Naive thymus-derived CD4-positive, alpha-beta T cell (primary cell): ENCODE results near the gene NRXN3. TPM values are rescaled to one million over a fixed set of nuclear protein-coding genes. Genes with fewer than 3 reads are reported as not detected.

ENCODE experiments used
- ATAC-seq: fragments of 150-1000 bp; cut with Tn5 transposase; 2 replicates; pipeline ENCODE4 v1.10.0; 2021; ENCODE audit warnings: mild to moderate bottlenecking, moderate library complexity
- CTCF ChIA-PET: fragments of 350-600 bp; sonication (Branson Sonifier 250); formaldehyde crosslinking; loops from one replicate; lab custom pipeline; 2021; ENCODE audit warnings: antibody characterized with exemption; lab: Charles Lee
- POLR2A ChIA-PET: fragments of 350-600 bp; sonication (Branson Sonifier 250); formaldehyde crosslinking; loops from one replicate; lab custom pipeline; 2021; ENCODE audit warnings: antibody characterized with exemption, inconsistent platforms; lab: Charles Lee
- DNase-seq, 9 donors: peaks; one replicate each; pipeline versions ENCODE4 v3.0.0 to v3.0.0-alpha.2; 2020 to 2022; ENCODE audit warnings: mixed read lengths in 1 of 9
- H3K27ac ChIP-seq: one replicate; pipeline ENCODE4 v1.7.0; 2013; ENCODE audit warnings: mild to moderate bottlenecking, low read depth, low read length, moderate library complexity
- H3K27me3 ChIP-seq, 2 donors: one replicate each; pipeline ENCODE4 v1.7.0; 2013; ENCODE audit warnings: low read length in 2 of 2, mild to moderate bottlenecking in 2 of 2, moderate library complexity in 2 of 2; ENCODE audit not compliant: control insufficient read depth in 2 of 2, insufficient read depth in 2 of 2
- H3K36me3 ChIP-seq, 3 experiments: 1 replicate in 2 of 3; 2 replicates in 1 of 3; pipeline ENCODE4 v1.7.0; 2013; ENCODE audit warnings: low read length in 3 of 3, mild to moderate bottlenecking in 3 of 3, moderate library complexity in 1 of 3; ENCODE audit not compliant: insufficient read depth in 3 of 3, control insufficient read depth in 2 of 3
- H3K4me1 ChIP-seq, 2 donors: one replicate each; pipeline ENCODE4 v1.7.0; 2013; ENCODE audit warnings: low read length in 2 of 2, mild to moderate bottlenecking in 2 of 2, moderate library complexity in 1 of 2; ENCODE audit not compliant: control insufficient read depth in 2 of 2, insufficient read depth in 2 of 2
- H3K4me3 ChIP-seq: 2 replicates; pipeline ENCODE4 v1.7.0; 2013; ENCODE audit warnings: mild to moderate bottlenecking, low read length
- H3K9me3 ChIP-seq, 3 experiments: 1 replicate in 2 of 3; 2 replicates in 1 of 3; pipeline ENCODE4 v1.7.0; 2013; ENCODE audit warnings: low read length in 3 of 3; ENCODE audit not compliant: control insufficient read depth in 2 of 3
- H3K27ac Mint-ChIP-seq, 9 donors: one replicate each; pipeline ENCODE4 v1.8.0; 2020 to 2022; ENCODE audit warnings: mixed read lengths in 9 of 9, mild to moderate bottlenecking in 8 of 9, moderate library complexity in 5 of 9, inconsistent platforms in 2 of 9
- H3K27me3 Mint-ChIP-seq, 5 donors: one replicate each; pipeline ENCODE4 v1.8.0; 2021 to 2022; ENCODE audit warnings: mixed read lengths in 5 of 5, mild to moderate bottlenecking in 1 of 5
- H3K36me3 Mint-ChIP-seq, 5 donors: one replicate each; pipeline ENCODE4 v1.8.0; 2020 to 2022; ENCODE audit warnings: mixed read lengths in 5 of 5, mild to moderate bottlenecking in 3 of 5, inconsistent platforms in 1 of 5
- H3K4me1 Mint-ChIP-seq, 7 donors: one replicate each; pipeline ENCODE4 v1.8.0; 2020 to 2022; ENCODE audit warnings: mixed read lengths in 7 of 7, mild to moderate bottlenecking in 3 of 7, inconsistent platforms in 1 of 7
- H3K4me3 Mint-ChIP-seq, 10 donors: one replicate each; pipeline ENCODE4 v1.8.0; 2020 to 2022; ENCODE audit warnings: mild to moderate bottlenecking in 10 of 10, mixed read lengths in 10 of 10, moderate library complexity in 6 of 10, inconsistent platforms in 2 of 10
- H3K9me3 Mint-ChIP-seq, 11 donors: one replicate each; pipeline ENCODE4 v1.8.0; 2020 to 2022; ENCODE audit warnings: mixed read lengths in 11 of 11, mild to moderate bottlenecking in 4 of 11, inconsistent platforms in 1 of 11, moderate library complexity in 1 of 11
- intact Hi-C, 2 donors: fragments of 100-400 bp; cut with micrococcal nuclease; formaldehyde crosslinking; loops; one replicate each; pipeline ENCODE4 v1.15.1; 2023
- polyA plus RNA-seq, 2 donors: library from polyadenylated mRNA; unstranded; fragments of 300-500 nt; fragmentation: Illumina TruSeq; gene quantifications; one replicate each; pipeline ENCODE4 v1.2.3, GENCODE V29; 2021
- total RNA-seq, 6 experiments: library from RNA in 5 of 6; stranded (reverse) in 5 of 6; gene quantifications; 1 replicate in 5 of 6; 2 replicates in 1 of 6; pipeline ENCODE4 v1.2.3 and lab custom pipeline; 2021 to 2026

The NRXN3 gene
- total and polyA plus RNA-seq, 7 experiments from 2014 or later, result not detected

DNA sequence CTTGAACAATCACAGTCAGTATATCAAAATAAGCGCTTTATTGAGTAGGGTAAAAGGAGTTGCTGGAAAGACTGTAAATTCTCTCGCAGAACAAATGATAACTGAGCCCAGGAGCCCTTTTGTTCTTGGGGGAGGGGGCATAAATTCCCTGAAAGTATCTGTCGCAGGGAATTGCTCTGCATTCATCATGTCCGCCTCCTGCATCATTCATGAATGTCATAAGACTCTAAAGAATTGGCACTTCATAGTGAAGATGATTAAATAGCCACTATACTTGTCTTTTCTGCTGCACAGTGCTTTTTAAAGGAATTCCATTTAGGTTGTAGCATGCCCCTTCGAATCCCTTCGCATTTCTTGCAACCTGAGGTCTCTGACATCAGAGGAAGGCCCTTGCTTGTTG lies 1278.8 kb downstream of the NRXN3 start:
- ChIA-PET POLR2A (no interaction called here), CTCF (no interaction called here)
- H3K4me3 Mint-ChIP-seq, result no peak overlapping the region

GRCh38 chr14:79451601-79452000 lies 1281.4 kb downstream of the NRXN3 start:
- no peaks in the 10 kb centered on the region for H3K9me3 ChIP-seq
- no peak overlapping the region for H3K27ac ChIP-seq
- no peaks in the 10 kb centered on the region for H3K36me3 Mint-ChIP-seq
- ChIA-PET CTCF (no interaction called here), POLR2A (no interaction called here)
- no peak overlapping the region for H3K27ac Mint-ChIP-seq
- no peaks in the 10 kb centered on the region for H3K27me3 ChIP-seq
- H3K36me3 ChIP-seq, result no peaks in the 10 kb centered on the region
- ATAC-seq, result no peak
- H3K4me3 Mint-ChIP-seq, result no peak overlapping the region
- H3K9me3 Mint-ChIP-seq, result peaks cover 0 to 6% (median 4%) of the 10 kb centered on the region in 11 donors
- H3K4me1 ChIP-seq, result no peaks in the 10 kb centered on the region
- H3K27me3 Mint-ChIP-seq, result peaks cover 0 to 8% (median 0%) of the 10 kb centered on the region in 5 donors
- intact Hi-C loops, result no loop called here
- DNase-seq, result no peak
- no peak overlapping the region for H3K4me3 ChIP-seq
- no peaks in the 10 kb centered on the region for H3K4me1 Mint-ChIP-seq

More for the DNA sequence above, 1278.8 kb downstream of the NRXN3 start:
- Histone ChIP-seq H3K27me3 (no peaks in the 10 kb centered on the region), H3K27ac (no peak overlapping the region), H3K4me3 (no peak overlapping the region), H3K4me1 (no peaks in the 10 kb centered on the region), H3K36me3 (no peaks in the 10 kb centered on the region), H3K9me3 (no peaks in the 10 kb centered on the region)
- Mint-ChIP-seq H3K27ac (no peak overlapping the region), H3K4me1 (no peaks in the 10 kb centered on the region), H3K27me3 (peaks cover 0 to 8% (median 0%) of the 10 kb centered on the region in 5 donors), H3K36me3 (no peaks in the 10 kb centered on the region), H3K9me3 (peaks cover 0 to 9% (median 4%) of the 10 kb centered on the region in 11 donors)
- DNase-seq (no peak), ATAC-seq (no peak)
- intact Hi-C loops, result no loop called here

GRCh38 chr14:79453276-79453675 lies 1283.1 kb downstream of the NRXN3 start:
- H3K36me3 Mint-ChIP-seq, result no peaks in the 10 kb centered on the region
- CTCF ChIA-PET, result no interaction called here

GRCh38 chr14:79464468-79464867 lies 1294.3 kb downstream of the NRXN3 start:
- intact Hi-C loops, result no loop called here
- POLR2A ChIA-PET, result no interaction called here
- H3K27me3 ChIP-seq, result no peaks in the 10 kb centered on the region
- no peak overlapping the region for H3K4me3 Mint-ChIP-seq
- H3K4me1 Mint-ChIP-seq, result no peaks in the 10 kb centered on the region
- H3K9me3 ChIP-seq, result no peaks in the 10 kb centered on the region
- no peak overlapping the region for H3K27ac Mint-ChIP-seq
- DNase-seq, result no peak
- no peak overlapping the region for H3K27ac ChIP-seq
- no peaks in the 10 kb centered on the region for H3K4me1 ChIP-seq
- no peak overlapping the region for H3K4me3 ChIP-seq
- CTCF ChIA-PET, result no interaction called here
- H3K9me3 Mint-ChIP-seq, result no peaks in the 10 kb centered on the region
- H3K27me3 Mint-ChIP-seq, result no peaks in the 10 kb centered on the region
- no peaks in the 10 kb centered on the region for H3K36me3 Mint-ChIP-seq
- ATAC-seq, result no peak
- H3K36me3 ChIP-seq, result no peaks in the 10 kb centered on the region

More at GRCh38 chr14:79453276-79453675, 1283.1 kb downstream of the NRXN3 start:
- Histone ChIP-seq H3K9me3 (no peaks in the 10 kb centered on the region), H3K27ac (no peak overlapping the region), H3K4me1 (no peaks in the 10 kb centered on the region), H3K27me3 (no peaks in the 10 kb centered on the region), H3K36me3 (no peaks in the 10 kb centered on the region), H3K4me3 (no peak overlapping the region)
- Mint-ChIP-seq H3K27me3 (peaks cover 0 to 3% (median 0%) of the 10 kb centered on the region in 5 donors), H3K27ac (no peak overlapping the region), H3K9me3 (peaks cover 0 to 6% (median under 1%) of the 10 kb centered on the region in 11 donors), H3K4me3 (no peak overlapping the region), H3K4me1 (no peaks in the 10 kb centered on the region)
- POLR2A ChIA-PET, result no interaction called here
- no peak for ATAC-seq
- intact Hi-C loops, result no loop called here
- no peak for DNase-seq

DNA sequence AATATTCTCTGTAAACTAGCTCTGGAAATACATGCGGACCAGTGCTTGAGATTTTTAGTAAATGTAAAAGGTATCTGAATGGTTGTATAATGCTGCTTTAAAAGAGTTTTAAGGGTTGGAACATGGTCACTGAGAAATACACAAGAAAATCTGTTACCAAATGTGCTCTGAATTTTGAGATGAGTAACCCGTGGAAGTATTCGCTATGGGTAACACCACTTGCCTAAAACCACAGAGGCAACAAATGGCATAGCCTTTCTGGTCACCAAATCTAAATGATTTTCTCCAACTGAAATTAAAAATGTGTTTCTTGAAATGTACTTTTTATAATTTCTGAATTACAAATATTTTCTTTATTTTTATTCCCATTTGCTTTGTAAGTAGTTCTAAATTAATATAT lies 1295.5 kb downstream of the NRXN3 start:
- DNase-seq (no peak), ATAC-seq (no peak)
- intact Hi-C loops, result no loop called here
- Mint-ChIP-seq H3K27me3 (peaks cover 0 to 5% (median 0%) of the 10 kb centered on the region in 5 donors), H3K9me3 (peaks cover 0 to 5% (median 0%) of the 10 kb centered on the region in 11 donors), H3K27ac (no peak overlapping the region), H3K4me1 (no peaks in the 10 kb centered on the region), H3K4me3 (no peak overlapping the region), H3K36me3 (no peaks in the 10 kb centered on the region)
- H3K4me1 ChIP-seq, result no peaks in the 10 kb centered on the region
- H3K4me3 ChIP-seq, result no peak overlapping the region
- ChIA-PET CTCF (no interaction called here), POLR2A (no interaction called here)
- H3K27ac ChIP-seq, result no peak overlapping the region
- H3K27me3 ChIP-seq, result no peaks in the 10 kb centered on the region
- no peaks in the 10 kb centered on the region for H3K9me3 ChIP-seq
- H3K36me3 ChIP-seq, result no peaks in the 10 kb centered on the region

- DNase-seq, result no peak
- no peaks in the 10 kb centered on the region for H3K4me1 ChIP-seq
- intact Hi-C loops, result no loop called here
- Mint-ChIP-seq H3K27ac (no peak overlapping the region), H3K9me3 (peaks cover 0 to 7% (median 0%) of the 10 kb centered on the region in 11 donors), H3K4me1 (no peaks in the 10 kb centered on the region), H3K27me3 (peaks cover 0 to 5% (median 0%) of the 10 kb centered on the region in 5 donors), H3K36me3 (no peaks in the 10 kb centered on the region), H3K4me3 (no peak overlapping the region)
- ChIA-PET POLR2A (no interaction called here), CTCF (no interaction called here)
- no peaks in the 10 kb centered on the region for H3K36me3 ChIP-seq
- no peak for ATAC-seq
- no peak overlapping the region for H3K27ac ChIP-seq
- H3K27me3 ChIP-seq, result no peaks in the 10 kb centered on the region
- no peaks in the 10 kb centered on the region for H3K9me3 ChIP-seq
- H3K4me3 ChIP-seq, result no peak overlapping the region
Measured at GRCh38 chr14:79466938-79467527, 1296.9 kb downstream of the NRXN3 start.

DNA sequence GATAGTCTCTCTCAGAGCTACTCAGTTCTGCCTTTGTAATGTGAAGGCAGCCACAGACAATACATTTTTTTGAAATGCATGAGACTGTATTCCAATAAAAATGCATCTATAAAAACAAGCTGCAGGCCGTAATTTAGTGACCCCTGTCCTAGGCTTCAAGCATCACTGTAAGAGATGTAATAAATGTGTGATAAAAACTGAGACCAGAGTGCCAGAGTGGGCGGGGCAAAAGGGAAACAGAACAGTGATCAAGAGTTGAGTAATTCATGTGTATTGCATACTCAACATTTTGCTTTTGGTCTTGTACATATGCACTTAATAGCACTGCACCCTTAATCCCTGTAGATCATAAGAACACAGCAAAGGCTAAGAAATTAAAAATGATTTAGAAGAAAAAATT lies 1297.7 kb downstream of the NRXN3 start:
- no peaks in the 10 kb centered on the region for H3K36me3 Mint-ChIP-seq
- Histone ChIP-seq H3K27ac (no peak overlapping the region), H3K4me3 (no peak overlapping the region), H3K36me3 (no peaks in the 10 kb centered on the region), H3K27me3 (no peaks in the 10 kb centered on the region), H3K9me3 (no peaks in the 10 kb centered on the region), H3K4me1 (no peaks in the 10 kb centered on the region)
- no peak for DNase-seq
- intact Hi-C loops, result no loop called here
- H3K4me3 Mint-ChIP-seq, result no peak overlapping the region
- H3K9me3 Mint-ChIP-seq, result peaks cover 0 to 7% (median 0%) of the 10 kb centered on the region in 11 donors
- peaks cover 0 to 5% (median 0%) of the 10 kb centered on the region in 5 donors for H3K27me3 Mint-ChIP-seq
- H3K4me1 Mint-ChIP-seq, result no peaks in the 10 kb centered on the region
- ATAC-seq, result no peak
- no peak overlapping the region for H3K27ac Mint-ChIP-seq
- ChIA-PET CTCF (no interaction called here), POLR2A (no interaction called here)
